GM21423 (cell line): Measurements from ENCODE around the gene TRPV3.
"Not testable (repeated sequence)": the region's sequence is repeated elsewhere in the genome, so short reads cannot be mapped to it uniquely, and the experiment has no call there.

Source experiments
- ATAC-seq: cut with Tn5 transposase; IDR thresholded peaks from one replicate; pipeline ENCODE4 v1.9.1; 2021; ENCODE audit warnings: mild to moderate bottlenecking, moderate library complexity; ENCODE audit not compliant: unreplicated experiment

Gene TRPV3

DNA sequence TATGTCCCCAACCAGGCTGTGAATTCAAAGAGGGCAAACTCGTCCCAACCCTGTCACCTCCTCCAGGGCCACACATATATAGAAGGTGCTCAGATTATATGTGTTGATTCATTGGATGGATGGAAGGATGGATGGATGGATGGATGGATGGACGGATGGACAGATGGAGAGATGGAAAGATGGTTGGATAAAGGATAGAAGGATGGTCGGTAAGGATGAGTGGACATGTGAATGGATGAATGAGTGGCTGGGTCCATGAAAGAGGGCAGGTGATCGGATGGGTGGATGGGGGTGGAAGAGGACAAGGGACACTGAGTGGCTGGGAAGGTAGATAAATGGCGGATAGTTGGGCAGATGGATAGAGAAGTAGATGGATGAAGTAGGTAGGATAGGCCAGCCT is 30.1 kb downstream of the TRPV3 start:
- no peak for ATAC-seq

DNA sequence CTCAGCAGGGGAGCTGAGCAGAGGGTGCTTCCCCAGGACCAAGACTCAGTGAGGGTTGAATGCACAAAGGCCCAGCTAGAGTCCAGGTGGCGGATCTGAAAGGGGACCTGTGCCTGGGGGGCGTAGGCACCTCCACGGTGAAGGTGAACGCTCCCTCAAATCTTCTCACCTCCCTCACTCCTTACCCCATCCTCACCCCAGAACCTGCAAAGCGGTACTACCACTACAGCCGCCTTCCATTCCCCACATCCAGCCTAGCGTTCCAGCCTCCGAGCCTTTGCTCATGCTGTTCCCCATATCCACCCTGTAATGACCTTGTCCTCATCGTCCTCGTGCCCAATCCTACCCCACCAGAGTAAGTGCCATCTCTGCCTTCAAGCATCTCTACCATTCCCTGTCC is 30.6 kb downstream of the TRPV3 start:
- ATAC-seq = no peak

- no peak for ATAC-seq
These were observed 31.1 kb downstream of the TRPV3 start for GRCh38 chr17:3526491-3526890.

DNA sequence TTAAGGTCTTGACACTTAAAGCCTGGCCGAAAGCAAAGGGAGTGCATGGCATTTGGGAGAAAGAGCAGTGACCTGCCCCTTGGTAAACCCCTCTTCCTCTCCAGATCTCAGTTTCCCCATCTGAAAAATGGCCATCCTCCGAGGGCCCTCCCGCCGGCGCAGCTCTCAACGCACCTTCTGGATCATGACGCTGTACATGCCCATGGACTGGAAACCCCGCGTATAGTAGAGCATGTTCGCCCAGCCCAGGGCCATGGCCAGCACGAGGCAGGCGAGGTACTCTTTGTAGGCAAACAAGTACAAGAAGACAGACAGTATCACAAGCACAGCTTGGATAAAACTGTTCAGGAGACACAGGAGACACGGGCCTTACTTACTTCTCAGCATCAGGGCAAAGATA is 33.6 kb downstream of the TRPV3 start:
- no peak for ATAC-seq

GRCh38 chr17:3519472-3519871 is 38.1 kb downstream of the TRPV3 start:
- ATAC-seq = not testable (repeated sequence)

DNA sequence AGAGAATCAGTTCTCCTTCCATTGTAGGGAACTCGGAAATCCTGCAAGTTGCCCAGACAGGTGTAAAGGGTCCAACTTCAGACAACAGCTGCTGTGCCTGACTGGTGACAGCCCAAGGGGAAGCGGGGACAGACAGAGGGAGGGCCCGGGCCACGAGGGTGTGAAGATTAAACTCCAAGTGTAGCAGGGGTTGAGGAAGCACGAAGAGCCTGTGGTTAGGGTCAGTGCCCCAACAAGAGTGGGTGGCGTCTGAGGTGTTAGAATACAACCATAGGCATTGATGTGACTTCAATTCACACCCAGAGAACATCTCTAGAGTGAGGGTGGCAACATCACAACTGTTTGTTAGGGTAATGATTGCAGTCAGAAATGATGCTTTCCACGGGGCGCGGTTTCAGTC is 42.7 kb downstream of the TRPV3 start:
- no peak for ATAC-seq

GRCh38 chr17:3514167-3514566 is 43.4 kb downstream of the TRPV3 start:
- ATAC-seq = not testable (repeated sequence)

- ATAC-seq = no peak
These were observed 44.1 kb downstream of the TRPV3 start for GRCh38 chr17:3513305-3514035.

GRCh38 chr17:3512505-3513171 is 45.0 kb downstream of the TRPV3 start:
- ATAC-seq = no peak

GRCh38 chr17:3511852-3512504 is 45.6 kb downstream of the TRPV3 start:
- ATAC-seq = no peak

- no peak for ATAC-seq
These were observed 47.5 kb downstream of the TRPV3 start for GRCh38 chr17:3510090-3510489.

DNA sequence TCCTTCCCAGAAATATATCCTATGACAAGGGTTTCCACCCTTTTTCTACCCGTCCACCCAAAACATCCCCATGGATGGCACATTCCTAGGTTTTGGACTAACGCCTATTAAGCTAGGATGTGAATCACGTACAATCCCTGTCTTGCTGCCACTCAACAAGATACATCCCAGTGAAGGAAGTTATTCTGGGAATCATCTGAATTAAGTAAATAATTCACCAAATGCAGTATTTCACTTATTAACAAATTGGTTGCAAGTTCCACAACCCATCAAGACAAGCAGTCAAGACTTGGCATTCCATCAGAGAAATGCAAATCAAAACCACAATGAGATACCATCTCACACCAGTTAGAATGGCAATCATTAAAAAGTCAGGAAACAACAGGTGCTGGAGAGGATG is 49.7 kb downstream of the TRPV3 start:
- no peak for ATAC-seq

DNA sequence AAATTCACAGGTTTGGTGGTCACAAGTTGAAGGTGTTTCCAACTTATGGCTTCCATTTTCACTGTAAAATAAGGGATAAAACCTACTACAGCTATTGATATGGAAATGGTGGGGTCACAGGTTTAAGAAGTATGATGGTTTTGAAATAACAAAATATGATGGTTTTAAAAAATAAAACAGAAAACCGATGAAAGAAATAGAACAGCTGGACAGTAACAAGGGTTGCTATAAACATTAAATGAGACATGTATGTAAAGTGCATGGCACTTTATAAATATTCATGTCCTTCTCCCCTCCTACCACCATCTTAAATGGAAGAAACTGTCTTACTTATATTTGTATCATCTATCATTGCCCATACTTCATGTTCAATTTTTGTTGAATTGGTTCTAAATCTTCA is 50.5 kb downstream of the TRPV3 start:
- no peak for ATAC-seq

DNA sequence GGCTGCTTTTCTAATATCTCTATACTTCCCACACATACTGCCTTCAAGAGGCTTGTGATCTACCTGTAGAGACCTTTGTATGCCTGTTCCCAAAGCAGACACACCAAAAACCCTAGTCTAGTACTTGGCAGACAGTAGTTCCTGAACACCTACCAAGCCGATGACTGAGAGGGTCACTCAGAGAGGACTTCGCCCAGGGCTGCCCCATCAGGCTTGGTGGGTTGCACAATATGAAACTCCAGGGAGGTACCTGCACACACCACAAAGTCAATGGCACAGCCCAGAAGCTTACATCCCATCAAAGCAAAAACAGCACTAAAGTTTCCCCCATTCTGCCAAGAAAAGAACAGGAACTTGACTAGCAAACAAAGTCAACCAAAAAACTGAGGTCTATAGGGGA is 51.6 kb downstream of the TRPV3 start:
- ATAC-seq = no peak

- no peak for ATAC-seq
These were observed 52.6 kb downstream of the TRPV3 start for GRCh38 chr17:3505008-3505407.

- no peak for ATAC-seq
These were observed 54.3 kb downstream of the TRPV3 start for GRCh38 chr17:3503285-3503684.

- ATAC-seq = no peak
These were observed 55.1 kb downstream of the TRPV3 start for GRCh38 chr17:3502466-3502865.

GRCh38 chr17:3501344-3501743 is 56.3 kb downstream of the TRPV3 start:
- ATAC-seq = no peak

DNA sequence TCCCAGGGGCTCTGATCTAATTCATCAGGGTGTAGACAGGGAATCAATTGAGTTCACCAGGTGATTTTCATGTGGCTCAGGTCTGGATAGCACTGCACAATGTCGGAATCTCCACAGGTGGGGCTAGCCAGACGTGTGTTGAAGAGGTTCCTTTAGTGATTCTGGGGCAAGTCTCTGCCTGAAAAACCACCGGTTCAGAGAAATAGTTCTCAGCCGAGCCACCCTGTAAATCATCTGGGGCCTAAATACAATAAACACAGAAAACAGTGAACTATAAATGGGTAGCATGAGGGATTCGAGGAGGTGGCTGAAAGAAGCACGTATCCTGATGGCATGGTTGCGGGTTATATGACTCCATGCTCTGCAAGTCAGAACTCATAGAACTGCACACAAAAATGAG is 60.5 kb downstream of the TRPV3 start:
- no peak for ATAC-seq

GRCh38 chr17:3485481-3486068 is 72.0 kb downstream of the TRPV3 start:
- no peak for ATAC-seq

DNA sequence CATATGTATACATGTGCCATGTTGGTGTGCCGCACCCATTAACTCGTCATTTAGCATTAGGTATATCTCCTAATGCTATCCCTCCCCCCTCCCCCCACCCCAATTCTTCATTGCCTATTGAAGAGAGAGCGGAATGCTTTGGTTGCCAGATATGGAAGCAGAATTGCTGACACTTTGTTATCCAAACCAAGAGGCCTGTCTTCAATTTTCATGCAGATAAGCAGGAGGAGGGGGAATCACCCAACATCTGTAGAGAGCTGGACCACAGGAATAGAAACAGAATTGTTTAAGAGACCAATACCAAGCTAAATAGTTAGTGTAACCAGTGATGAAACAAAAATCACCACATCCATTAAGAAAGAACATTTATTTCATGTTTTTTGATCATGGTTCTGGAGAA is 74.8 kb downstream of the TRPV3 start:
- ATAC-seq = no peak

- no peak for ATAC-seq
These were observed 77.6 kb downstream of the TRPV3 start for GRCh38 chr17:3479988-3480387.
